H1 (cell line): ENCODE data around the gene TRIB2.

ENCODE experiments used
- EZH2 ChIP-seq: fragments of 200-600 bp; sonication (generic); IDR thresholded peaks from 2 replicates; pipeline ENCODE4 v1.7.1; 2012; ENCODE audit warnings: low read depth, mild to moderate bottlenecking, moderate library complexity, low read length, inconsistent platforms; ENCODE audit not compliant: severe bottlenecking
- NANOG ChIP-seq: IDR thresholded peaks from 2 replicates; pipeline ENCODE4 v1.6.1; 2011; ENCODE audit warnings: low read length, low read depth, mild to moderate bottlenecking, inconsistent platforms; ENCODE audit not compliant: insufficient read depth, poor library complexity, severe bottlenecking
- NRF1 ChIP-seq: IDR thresholded peaks from 2 replicates; pipeline ENCODE4 v1.6.1; 2011; ENCODE audit warnings: mild to moderate bottlenecking, low read depth, low read length, improper control_type of control experiment
- POU5F1 ChIP-seq: IDR thresholded peaks from 2 replicates; pipeline ENCODE4 v1.6.1; 2011; ENCODE audit warnings: low read depth, mild to moderate bottlenecking, low read length, moderate library complexity
- RFX5 ChIP-seq: IDR thresholded peaks from 2 replicates; pipeline ENCODE4 v1.6.1; 2011; ENCODE audit warnings: low read depth, low read length, improper control_type of control experiment, borderline replicate concordance
- TF ChIP-seq, protein P1 (sequence below), 3 experiments: IDR thresholded peaks; 1 replicate in 2 of 3; 2 replicates in 1 of 3; pipeline versions ENCODE4 v1.5.1 to v1.6.1; 2011; ENCODE audit warnings: low read length in 3 of 3, mild to moderate bottlenecking in 3 of 3, inconsistent platforms in 2 of 3, low read depth in 1 of 3, moderate library complexity in 1 of 3; ENCODE audit not compliant: insufficient read depth in 1 of 3; ENCODE audit errors: control extremely low read depth in 1 of 3

DNA sequence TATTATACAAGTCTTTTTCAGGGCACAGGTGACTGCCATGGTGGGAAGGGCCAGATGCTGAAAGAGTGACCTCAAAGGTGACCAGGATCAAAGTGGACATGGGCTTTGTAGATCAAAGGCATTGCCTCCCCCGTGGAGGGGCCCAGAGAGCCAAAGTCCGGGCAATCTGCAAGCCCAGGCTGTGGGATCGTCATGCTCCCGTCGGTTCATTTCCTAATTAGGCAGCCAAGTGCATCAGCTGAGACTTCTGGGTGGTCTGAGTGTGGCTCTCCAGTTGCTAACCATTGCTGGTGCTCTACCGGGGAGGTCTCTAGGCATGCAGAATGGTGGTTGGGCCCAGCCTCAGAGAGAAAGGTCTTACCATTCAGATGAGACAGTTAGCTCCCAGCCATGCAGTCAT lies 61.6 kb downstream of the TRIB2 start:
- TF ChIP-seq POU5F1 (no peak), NRF1 (no peak), EZH2 (no peak), RFX5 (no peak), NANOG (no peak)
- TF ChIP-seq, protein P1, sequence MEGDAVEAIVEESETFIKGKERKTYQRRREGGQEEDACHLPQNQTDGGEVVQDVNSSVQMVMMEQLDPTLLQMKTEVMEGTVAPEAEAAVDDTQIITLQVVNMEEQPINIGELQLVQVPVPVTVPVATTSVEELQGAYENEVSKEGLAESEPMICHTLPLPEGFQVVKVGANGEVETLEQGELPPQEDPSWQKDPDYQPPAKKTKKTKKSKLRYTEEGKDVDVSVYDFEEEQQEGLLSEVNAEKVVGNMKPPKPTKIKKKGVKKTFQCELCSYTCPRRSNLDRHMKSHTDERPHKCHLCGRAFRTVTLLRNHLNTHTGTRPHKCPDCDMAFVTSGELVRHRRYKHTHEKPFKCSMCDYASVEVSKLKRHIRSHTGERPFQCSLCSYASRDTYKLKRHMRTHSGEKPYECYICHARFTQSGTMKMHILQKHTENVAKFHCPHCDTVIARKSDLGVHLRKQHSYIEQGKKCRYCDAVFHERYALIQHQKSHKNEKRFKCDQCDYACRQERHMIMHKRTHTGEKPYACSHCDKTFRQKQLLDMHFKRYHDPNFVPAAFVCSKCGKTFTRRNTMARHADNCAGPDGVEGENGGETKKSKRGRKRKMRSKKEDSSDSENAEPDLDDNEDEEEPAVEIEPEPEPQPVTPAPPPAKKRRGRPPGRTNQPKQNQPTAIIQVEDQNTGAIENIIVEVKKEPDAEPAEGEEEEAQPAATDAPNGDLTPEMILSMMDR (IDR thresholded peaks at IDR 0.05; ENCODE audit: control extremely low read depth in 1 of 3, insufficient read depth in 1 of 3, low read depth in 1 of 3, low read length in 3 of 3): no peak
